GM19468 (cell line): Measurements from ENCODE around the gene SH2D2A.

ENCODE experiments used
- ATAC-seq: cut with Tn5 transposase; IDR thresholded peaks from one replicate; pipeline ENCODE4 v1.9.1; 2021; ENCODE audit warnings: mild to moderate bottlenecking, moderate library complexity, moderate number of reproducible peaks; ENCODE audit not compliant: unreplicated experiment; ENCODE audit errors: extremely low read depth

Gene SH2D2A

GRCh38 chr1:156805766-156806511 is 10.7 kb downstream of the SH2D2A start:
- ATAC-seq: no peak

GRCh38 chr1:156804572-156805243 is 11.9 kb downstream of the SH2D2A start:
- ATAC-seq: no peak

GRCh38 chr1:156804026-156804425 is 12.6 kb downstream of the SH2D2A start:
- ATAC-seq: no peak

GRCh38 chr1:156803086-156803851 is 13.4 kb downstream of the SH2D2A start:
- ATAC-seq: no peak

- no peak for ATAC-seq
Observed at GRCh38 chr1:156802421-156802935, 14.2 kb downstream of the SH2D2A start.

GRCh38 chr1:156801409-156802121 is 15.1 kb downstream of the SH2D2A start:
- no peak for ATAC-seq

GRCh38 chr1:156797212-156797871 is 19.3 kb downstream of the SH2D2A start:
- ATAC-seq: no peak

- no peak for ATAC-seq
Observed at GRCh38 chr1:156796340-156797097, 20.1 kb downstream of the SH2D2A start.

- ATAC-seq: no peak
Observed at GRCh38 chr1:156795787-156796186, 20.9 kb downstream of the SH2D2A start.

- no peak for ATAC-seq
Observed at GRCh38 chr1:156795374-156795733, 21.3 kb downstream of the SH2D2A start.

GRCh38 chr1:156794506-156795373 is 21.9 kb downstream of the SH2D2A start:
- ATAC-seq: no peak

- ATAC-seq: no peak
Observed at GRCh38 chr1:156789621-156790318, 26.9 kb downstream of the SH2D2A start.

- no peak for ATAC-seq
Observed at GRCh38 chr1:156788136-156788535, 28.5 kb downstream of the SH2D2A start.

- no peak for ATAC-seq
Observed at GRCh38 chr1:156786640-156787039, 30.0 kb downstream of the SH2D2A start.

GRCh38 chr1:156785458-156785857 is 31.2 kb downstream of the SH2D2A start:
- ATAC-seq: no peak

- no peak for ATAC-seq
Observed at GRCh38 chr1:156781585-156782186, 35.0 kb downstream of the SH2D2A start.

- no peak for ATAC-seq
Observed at GRCh38 chr1:156777573-156777972, 39.1 kb downstream of the SH2D2A start.
